Breast epithelium (tissue), 3 donors: ENCODE results near the gene OTOG.

Experiments
- CTCF ChIP-seq, 3 donors: fragments of 450-650 bp; IDR thresholded peaks; one replicate each; pipeline ENCODE4 v1.5.1; 2016 to 2017; ENCODE audit warnings: antibody characterized with exemption in 3 of 3, mild to moderate bottlenecking in 3 of 3, moderate library complexity in 3 of 3
- POLR2A ChIP-seq: fragments of 450-650 bp; IDR thresholded peaks from one replicate; pipeline ENCODE4 v1.6.1; 2016; ENCODE audit warnings: antibody characterized with exemption, mild to moderate bottlenecking, moderate library complexity
- POLR2AphosphoS5 ChIP-seq, 3 donors: sonication (generic); formaldehyde crosslinking; IDR thresholded peaks; one replicate each; pipeline ENCODE4 v1.6.1; 2017; ENCODE audit warnings: antibody characterized with exemption in 3 of 3

GRCh38 chr11:17580271-17580670, 33.2 kb downstream of the OTOG start:
- TF ChIP-seq POLR2A (no peak), CTCF (IDR thresholded peaks at IDR 0.05) (no peak), POLR2AphosphoS5 (IDR thresholded peaks at IDR 0.05) (no peak)
